GM18498 (cell line): ENCODE data around the gene PLBD2.

Source experiments
- ATAC-seq: cut with Tn5 transposase; IDR thresholded peaks from one replicate; pipeline ENCODE4 v1.9.1; 2021; ENCODE audit warnings: mild to moderate bottlenecking, moderate library complexity; ENCODE audit not compliant: unreplicated experiment

Gene PLBD2

GRCh38 chr12:113368331-113368730 lies 9.9 kb downstream of the PLBD2 start:
- ATAC-seq, result no peak

GRCh38 chr12:113369391-113369985 lies 11.1 kb downstream of the PLBD2 start:
- ATAC-seq, result no peak

GRCh38 chr12:113370923-113371682 lies 12.7 kb downstream of the PLBD2 start:
- ATAC-seq, result no peak

DNA sequence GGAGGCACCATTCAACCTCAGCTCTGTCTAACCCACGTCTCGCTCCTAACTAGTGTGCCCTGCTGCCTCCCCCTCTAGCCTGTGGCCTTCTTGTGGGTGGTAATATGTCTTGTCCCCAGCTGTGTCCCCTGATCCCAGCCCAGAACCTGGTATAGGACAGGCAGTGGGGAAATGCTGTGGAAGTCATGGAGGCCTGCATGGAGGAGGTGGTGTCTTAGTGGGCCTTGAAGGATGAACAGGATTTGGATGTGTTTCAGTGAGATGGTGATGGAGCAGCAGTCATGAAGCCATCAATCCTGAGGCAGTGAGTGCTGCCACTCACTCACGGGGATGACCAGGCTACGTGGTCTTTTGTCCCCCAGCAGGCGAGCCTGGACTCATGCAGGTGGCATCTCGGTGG lies 13.4 kb downstream of the PLBD2 start:
- no peak for ATAC-seq

- ATAC-seq, result no peak
Observed at GRCh38 chr12:113372371-113372770, 14.0 kb downstream of the PLBD2 start.

- no peak for ATAC-seq
Observed at GRCh38 chr12:113373440-113373839, 15.1 kb downstream of the PLBD2 start.

DNA sequence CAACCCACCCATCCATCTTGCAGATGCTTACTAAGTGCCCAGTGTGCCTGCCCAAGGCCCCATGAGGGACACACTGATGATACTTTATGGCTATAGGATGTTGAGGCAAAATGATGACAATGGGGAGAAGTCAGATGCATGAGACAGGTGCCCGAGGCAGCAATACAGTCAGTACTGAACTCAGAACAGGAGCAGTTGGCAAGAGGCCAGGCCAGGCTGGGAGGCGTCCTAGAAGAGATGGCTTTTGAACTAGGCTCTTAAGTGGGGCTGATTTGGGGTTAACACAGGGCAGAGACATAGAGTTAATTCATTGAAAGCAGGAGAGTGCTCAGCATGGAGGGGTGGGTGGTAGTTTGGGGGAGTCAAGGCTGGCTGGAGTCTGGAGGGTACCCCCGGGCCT lies 15.6 kb downstream of the PLBD2 start:
- ATAC-seq, result no peak

GRCh38 chr12:113374823-113375428 lies 16.5 kb downstream of the PLBD2 start:
- no peak for ATAC-seq

DNA sequence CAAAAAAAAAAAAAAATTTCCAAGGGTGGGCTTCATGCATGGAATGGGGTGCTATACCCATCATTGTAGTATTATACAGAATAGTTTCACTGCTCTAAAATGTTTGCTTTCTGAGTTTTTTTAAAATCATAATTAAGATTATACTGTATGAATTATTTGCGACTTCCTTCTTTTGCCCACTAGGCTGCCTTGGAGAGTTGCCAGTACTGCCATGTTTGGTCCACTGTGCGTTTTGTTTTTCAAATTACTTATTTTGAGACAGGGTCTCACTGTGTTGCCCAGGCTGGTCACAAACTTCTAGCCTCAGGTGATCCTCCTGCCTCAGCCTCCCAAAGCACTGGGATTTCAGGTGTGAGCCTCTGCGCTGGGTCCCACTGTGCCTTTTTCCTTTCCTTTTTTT lies 19.9 kb downstream of the PLBD2 start:
- no peak for ATAC-seq

- no peak for ATAC-seq
Observed at GRCh38 chr12:113381220-113381619, 22.8 kb downstream of the PLBD2 start.

DNA sequence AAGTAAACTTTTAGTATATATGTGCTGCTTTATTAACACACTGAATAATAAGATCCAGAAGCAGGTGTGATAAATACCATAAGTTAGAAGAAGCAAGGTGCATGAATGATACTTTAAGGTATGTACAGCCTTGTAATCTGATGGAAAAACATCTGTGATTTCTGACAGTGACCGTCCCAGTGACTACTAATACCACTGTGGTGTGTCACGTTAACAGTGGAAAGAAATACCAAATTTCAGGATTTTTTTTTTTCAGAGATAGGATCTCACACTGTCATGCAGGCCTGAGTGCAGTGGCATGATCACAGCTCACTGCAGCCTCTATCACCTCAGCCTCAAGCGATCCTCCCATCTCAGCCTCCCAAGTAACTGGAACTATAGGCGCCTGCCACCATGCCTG lies 23.8 kb downstream of the PLBD2 start:
- no peak for ATAC-seq

- ATAC-seq, result no peak
Observed at GRCh38 chr12:113384778-113385177, 26.4 kb downstream of the PLBD2 start.

DNA sequence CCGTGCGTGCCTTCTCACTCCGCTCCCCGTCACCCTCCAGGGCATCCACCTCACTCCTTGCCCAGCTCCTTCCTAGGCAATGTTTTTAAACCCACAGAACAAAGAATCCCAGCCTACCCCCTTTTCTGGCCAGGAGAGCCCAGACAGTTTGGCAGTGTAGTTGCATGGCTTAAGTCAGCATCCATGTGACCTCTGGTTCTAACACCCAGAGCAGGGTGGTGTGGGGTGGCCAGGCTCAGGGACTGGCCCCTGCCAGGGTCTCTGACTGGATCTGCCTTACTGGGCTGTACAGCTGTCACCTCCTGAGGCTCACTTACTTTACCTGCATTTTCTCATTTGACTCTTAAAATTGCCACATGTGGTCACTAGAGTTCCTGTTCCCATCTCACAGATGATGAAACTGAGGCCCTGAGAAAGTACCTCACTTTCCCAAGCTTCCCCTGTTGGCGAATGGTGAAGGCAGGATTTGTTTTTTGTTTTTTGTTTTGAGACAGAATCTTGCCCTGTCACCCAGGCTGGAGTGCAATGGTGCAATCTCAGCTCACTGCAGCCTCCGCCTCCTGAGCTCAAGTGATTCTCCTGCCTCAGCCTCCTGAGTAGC lies 27.0 kb downstream of the PLBD2 start:
- ATAC-seq, result no peak

DNA sequence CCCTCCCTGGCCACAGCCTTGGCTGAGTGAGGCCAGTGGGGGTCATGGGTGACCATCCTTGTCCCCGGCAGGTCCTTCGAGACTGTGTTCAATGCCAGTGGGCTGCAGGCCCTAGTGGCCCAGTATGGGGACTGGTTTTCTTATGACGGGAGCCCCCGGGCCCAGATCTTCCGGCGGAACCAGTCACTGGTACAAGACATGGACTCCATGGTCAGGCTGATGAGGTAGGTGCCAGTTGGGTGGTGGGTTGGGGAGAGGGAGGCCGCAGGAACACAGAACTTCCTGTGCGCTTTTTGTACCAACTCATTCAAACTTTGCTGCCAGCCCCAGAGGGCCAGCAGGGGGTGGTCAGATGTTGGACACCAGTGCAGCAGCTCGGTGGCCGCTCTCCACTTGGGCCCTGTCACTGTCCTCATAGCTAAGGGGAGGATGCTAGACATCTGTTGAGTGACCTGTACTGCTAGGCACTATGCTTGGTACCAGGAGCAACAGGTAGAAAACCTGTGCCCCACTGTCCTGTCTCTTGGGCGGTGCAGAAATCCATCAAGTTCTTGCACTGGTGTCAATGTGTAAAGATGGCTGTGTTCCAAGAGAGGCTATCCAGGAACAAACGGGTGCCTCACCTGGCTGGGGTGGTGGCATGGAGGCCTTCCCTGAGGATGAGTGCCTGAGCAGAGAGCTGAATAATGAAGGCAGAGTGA lies 28.6 kb downstream of the PLBD2 start:
- ATAC-seq, result no peak

- no peak for ATAC-seq
Observed at GRCh38 chr12:113387631-113388030, 29.2 kb downstream of the PLBD2 start.

GRCh38 chr12:113388351-113388750 lies 30.0 kb downstream of the PLBD2 start:
- ATAC-seq, result no peak

DNA sequence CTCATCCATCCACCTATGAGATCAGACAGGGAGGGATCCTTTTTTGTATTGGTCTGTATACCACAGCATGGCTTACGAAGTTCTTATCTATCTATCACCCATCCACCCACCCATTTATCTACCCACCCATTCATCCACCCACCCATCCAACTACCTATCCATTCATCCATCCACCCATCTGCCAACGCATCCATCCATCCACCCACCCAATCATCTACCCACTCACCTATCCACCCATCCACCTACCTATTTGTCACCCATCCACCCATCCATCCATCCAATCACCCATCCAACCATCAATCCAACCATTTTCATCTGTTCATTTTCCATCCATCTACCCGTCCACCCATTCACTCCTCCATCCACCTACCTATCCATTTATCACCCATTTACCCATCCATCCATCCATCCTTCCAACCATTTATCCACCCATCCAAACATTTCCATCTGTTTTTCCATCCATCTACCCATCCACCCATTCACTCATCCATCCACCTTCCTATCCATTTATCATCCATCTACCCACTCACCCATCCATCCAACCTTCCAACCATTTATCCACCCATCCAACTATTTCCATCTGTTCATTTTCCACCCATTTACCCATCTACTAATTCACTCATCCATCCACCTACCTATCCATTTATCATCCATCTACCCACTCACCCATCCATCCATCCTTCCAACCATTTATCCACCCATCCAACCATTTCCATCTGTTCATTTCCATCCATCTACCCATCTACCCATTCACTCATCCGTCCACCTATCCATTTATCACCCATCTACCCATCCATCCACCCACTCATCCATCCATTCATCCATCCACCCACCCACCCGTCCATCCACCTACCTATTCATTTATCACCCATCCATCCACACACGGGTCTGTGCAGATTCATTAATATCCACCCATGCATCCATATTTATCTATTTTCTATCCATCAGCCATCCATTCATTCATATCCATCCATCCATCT lies 32.0 kb downstream of the PLBD2 start:
- no peak for ATAC-seq

DNA sequence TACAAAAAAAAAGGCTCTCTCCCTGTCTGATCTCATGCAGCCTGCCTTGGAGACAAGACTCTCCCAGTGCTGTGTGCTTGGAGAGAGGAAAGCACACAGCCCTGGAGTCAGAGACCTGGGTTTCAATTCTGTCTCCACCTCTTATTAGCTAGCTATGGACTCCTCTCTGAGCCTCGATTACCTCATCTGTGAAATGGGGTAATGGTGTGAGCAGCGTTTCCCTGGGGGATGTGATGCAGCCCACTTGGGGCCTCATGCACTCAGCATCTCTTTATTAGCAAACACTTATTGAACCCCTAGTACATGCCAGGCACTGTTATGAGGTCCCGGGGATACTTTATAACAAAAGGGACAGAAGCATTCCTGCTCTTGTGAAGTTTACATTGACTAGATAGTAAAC lies 32.8 kb downstream of the PLBD2 start:
- no peak for ATAC-seq

GRCh38 chr12:113391650-113392337 lies 33.4 kb downstream of the PLBD2 start:
- ATAC-seq, result no peak

DNA sequence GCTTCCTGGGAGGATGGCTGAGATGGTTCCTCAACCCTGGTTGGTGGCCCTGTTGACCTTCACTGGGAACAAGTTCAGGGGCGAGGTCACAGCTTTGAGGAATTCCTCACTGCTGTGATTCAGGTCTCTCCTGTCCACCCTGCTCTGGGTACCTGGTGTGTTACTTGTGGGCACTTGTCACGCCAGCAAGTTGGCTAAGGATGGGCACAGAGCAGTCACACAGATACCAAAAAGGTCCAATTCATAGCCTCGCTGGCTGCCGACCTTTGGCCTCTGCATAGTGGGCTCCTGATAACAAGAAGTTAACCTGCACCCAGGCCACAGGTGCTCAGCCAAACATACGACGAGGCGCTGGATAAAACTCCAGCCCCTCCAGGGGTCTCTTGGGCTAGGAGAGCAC lies 34.1 kb downstream of the PLBD2 start:
- no peak for ATAC-seq
